Measurements from ENCODE around the gene SLC4A8.

SLC4A8 gene

GRCh38 chr12:51480978-51481377 is 56.3 kb downstream of the SLC4A8 start:
- no peak for DNase-seq (ENCODE audit: low read depth)
- H3K4me3 ChIP-seq (ENCODE audit: control insufficient read depth, low read depth, low read length) = no peak overlapping the region

GRCh38 chr12:51482929-51483697 is 58.5 kb downstream of the SLC4A8 start:
- peak; percentile 7 for DNase-seq (ENCODE audit: low read depth)
- no peak overlapping the region for H3K4me3 ChIP-seq (ENCODE audit: control insufficient read depth, low read depth, low read length)
- no peak for TF ChIP-seq CTCF (conservative IDR thresholded peaks at IDR 0.05; ENCODE audit: control insufficient read depth, insufficient read depth, low read depth, low read length)

More at GRCh38 chr12:51480978-51481377, 56.3 kb downstream of the SLC4A8 start:
- no peak for TF ChIP-seq CTCF (conservative IDR thresholded peaks at IDR 0.05; ENCODE audit: control insufficient read depth, insufficient read depth, low read depth, low read length)

- no peak overlapping the region for H3K4me3 ChIP-seq (ENCODE audit: control insufficient read depth, low read depth, low read length)
- no peak for TF ChIP-seq CTCF (conservative IDR thresholded peaks at IDR 0.05; ENCODE audit: control insufficient read depth, insufficient read depth, low read depth, low read length)
- DNase-seq (ENCODE audit: low read depth) = no peak
Observed at GRCh38 chr12:51484119-51484518, 59.5 kb downstream of the SLC4A8 start.

GRCh38 chr12:51488281-51488680 is 63.6 kb downstream of the SLC4A8 start:
- no peak for DNase-seq (ENCODE audit: low read depth)
- no peak overlapping the region for H3K4me3 ChIP-seq (ENCODE audit: control insufficient read depth, low read depth, low read length)
- no peak for TF ChIP-seq CTCF (conservative IDR thresholded peaks at IDR 0.05; ENCODE audit: control insufficient read depth, insufficient read depth, low read depth, low read length)

GRCh38 chr12:51493281-51493680 is 68.7 kb downstream of the SLC4A8 start:
- no peak for TF ChIP-seq CTCF (conservative IDR thresholded peaks at IDR 0.05; ENCODE audit: control insufficient read depth, insufficient read depth, low read depth, low read length)
- no peak overlapping the region for H3K4me3 ChIP-seq (ENCODE audit: control insufficient read depth, low read depth, low read length)
- DNase-seq (ENCODE audit: low read depth) = no peak

- H3K4me3 ChIP-seq (ENCODE audit: control insufficient read depth, low read depth, low read length) = no peak overlapping the region
- TF ChIP-seq CTCF (conservative IDR thresholded peaks at IDR 0.05; ENCODE audit: control insufficient read depth, insufficient read depth, low read depth, low read length) = no peak
- DNase-seq (ENCODE audit: low read depth) = no peak
Observed at GRCh38 chr12:51496895-51497294, 72.3 kb downstream of the SLC4A8 start.
